GM21825 (cell line): ENCODE results near the gene DICER1.
"Not testable (repeated sequence)": the region's sequence is repeated elsewhere in the genome, so short reads cannot be mapped to it uniquely, and the experiment has no call there.

Experiments used
- ATAC-seq: cut with Tn5 transposase; IDR thresholded peaks from one replicate; pipeline ENCODE4 v1.9.1; 2021; ENCODE audit warnings: mild to moderate bottlenecking, moderate library complexity; ENCODE audit not compliant: unreplicated experiment

DICER1 gene

DNA sequence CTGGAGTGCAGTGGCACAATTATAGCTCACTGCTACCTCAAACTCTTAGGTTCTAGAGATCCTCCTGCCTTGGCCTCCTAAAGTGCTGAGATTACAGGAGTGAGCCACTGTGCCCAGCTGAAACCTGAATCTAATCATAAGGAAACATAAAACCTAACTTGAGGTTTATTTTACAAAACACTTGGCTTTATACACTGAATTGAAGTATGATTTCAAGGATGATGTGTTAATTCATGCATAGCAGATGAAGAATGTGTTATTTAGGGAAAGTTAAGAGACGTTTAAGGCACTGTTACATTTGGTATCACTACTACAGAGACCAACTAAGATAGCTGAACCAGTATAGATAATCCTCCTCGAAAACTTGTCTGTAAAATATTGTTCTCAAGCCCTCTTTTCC is 6.4 kb downstream of the DICER1 start:
- ATAC-seq, result no peak

DNA sequence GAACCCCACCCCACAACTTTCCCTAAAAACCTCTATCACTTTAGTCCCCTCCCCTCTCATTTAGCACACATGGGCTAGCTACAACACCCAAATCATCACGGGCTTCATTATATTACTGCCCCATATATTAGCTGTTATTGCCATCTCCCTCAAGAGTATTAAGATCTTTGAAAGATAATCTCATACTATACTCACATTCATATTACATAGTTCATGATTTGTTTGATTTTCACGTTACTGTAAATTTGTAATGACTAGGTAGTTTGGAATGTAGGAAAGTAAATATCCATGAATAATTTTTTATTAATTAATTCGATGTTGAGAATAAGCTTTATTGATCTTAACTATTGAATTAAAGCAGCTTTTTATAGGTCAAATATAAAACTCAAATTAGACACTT is 7.9 kb downstream of the DICER1 start:
- no peak for ATAC-seq

DNA sequence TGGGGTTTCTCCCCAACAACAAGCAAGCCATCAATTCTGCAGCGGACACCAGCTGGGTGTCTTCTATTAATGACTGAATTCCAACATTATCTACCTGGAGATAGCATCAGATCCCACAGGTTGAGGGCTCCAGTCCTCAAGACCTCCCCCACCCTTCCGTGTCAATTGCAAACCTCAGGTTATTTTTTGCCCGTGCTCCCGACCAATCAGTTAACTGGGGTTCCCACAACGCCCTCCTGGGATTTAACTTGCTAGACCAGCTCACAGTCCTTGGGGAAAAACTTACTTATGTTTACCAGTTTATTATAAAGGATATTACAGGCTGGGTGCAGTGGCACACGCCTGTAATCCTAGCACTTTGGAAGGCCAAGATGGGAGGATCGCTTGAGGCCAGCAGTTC is 9.7 kb downstream of the DICER1 start:
- ATAC-seq, result no peak

DNA sequence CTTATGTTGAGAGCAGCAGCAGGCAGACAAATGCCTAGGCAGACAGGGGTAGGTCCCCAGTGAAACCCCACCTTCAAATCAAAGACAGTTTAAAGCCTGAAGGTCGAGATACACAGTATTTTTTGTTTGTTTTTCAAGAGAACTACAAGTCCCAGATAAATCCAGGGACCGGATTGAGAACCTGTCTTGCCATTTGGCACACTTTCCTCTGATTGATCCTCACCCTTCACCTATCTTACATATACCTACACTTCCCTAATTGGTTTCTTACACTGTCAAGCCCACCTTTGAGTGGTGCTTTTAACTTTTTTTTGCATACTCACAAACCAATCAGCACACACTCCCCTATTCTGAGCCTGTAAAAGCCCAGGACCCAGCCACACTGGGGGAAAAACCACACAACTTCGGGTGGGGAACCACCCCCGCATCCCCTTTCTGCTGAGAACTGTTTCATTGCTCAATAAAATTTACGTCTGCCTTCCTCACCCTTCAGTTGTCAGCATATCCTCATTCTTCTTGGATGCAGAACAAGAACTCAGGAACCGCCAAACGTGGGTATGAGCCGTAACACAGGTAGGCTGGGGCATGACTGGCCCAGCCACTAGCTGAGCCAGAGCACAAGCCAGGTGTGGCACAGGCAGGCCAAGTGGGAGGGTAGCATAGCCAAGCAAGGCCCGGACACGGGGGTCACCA is 11.1 kb downstream of the DICER1 start:
- no peak for ATAC-seq

DNA sequence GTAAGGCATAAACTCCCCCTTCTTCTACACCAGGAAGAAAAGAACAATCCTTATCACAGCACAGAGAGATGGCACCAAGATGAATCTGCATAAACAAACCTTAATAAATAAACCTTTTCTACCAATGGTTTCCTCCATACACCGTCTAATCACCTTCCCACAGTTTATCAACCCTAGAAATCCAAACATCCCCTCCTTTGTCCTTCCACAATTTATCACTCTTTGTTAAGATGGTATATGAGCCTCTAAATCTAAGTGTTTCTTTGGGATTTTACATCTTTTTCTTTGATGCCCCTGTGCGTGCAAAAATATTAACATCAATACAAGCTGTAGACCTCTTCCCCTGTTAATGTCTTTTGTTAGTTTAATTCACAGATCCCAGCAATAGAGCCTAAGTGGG is 12.5 kb downstream of the DICER1 start:
- no peak for ATAC-seq

DNA sequence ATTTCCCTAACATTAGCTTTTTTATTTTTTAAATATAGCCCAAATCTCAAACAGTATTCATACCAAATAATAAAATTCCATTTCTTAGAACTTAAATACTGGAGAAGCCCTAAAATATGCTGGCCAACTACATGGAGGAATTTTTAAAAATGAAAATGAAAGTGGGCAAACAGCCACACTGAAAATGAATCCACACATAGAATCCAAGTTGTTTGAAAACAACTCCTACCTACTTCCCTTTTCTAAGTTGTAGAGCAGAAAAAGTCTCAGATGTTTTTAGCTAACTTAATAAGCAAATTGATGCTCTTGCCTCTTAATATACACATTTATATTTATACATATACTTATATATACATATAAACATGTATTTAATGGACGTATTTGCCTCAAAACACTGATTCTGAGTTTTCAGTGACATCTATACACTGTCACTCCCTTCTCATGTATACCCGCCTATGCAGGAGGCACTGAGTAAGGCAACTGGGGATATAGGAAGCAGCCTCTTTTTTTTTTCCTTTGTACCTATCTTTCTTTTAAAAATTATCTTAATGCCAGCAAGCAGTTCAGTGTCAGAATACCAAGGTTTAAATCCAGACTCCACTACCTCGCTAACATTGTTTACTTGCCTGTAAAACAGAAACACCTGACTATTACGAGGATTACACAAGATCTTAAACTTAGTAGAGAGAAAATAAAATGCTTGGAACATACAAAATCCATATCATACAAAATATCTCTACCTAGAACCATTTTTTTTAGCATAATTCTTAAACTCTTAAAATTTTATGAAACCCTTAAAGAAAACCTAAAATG is 13.3 kb downstream of the DICER1 start:
- no peak for ATAC-seq

DNA sequence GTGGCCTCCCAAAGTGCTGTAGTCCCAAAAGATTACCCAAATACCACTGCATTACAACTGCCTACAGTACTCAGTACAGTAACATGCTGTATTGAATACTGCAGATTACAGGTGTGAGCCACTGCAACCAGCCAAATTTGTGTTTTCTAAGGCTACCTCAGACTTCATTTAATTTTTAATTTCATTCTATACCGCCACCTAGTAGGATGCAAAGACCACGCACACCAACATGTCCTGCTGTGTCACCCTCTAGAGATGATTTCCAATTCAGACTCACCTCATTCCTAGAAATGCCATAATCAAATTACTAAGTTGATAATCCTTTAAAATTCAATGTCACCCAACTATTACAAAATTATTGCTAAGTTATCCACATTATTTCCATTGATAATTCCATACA is 15.1 kb downstream of the DICER1 start:
- ATAC-seq, result no peak

DNA sequence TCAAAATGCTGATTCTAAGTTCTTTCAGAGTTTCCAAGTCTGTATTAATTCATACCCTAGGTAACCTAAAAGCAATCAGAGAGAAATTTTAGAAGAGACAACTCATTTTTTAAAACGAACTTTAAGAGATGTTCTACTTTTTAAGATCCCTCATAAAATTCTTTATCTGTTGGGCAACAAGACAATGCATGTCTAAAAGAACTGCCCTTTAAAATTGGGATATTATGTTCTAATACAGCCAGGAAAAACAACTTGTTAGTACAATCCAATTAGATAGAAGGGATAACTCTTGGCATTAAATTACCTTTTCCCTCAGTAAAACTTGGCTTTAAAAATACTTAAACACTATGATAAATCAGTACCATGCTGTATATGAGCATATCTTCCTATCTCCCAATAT is 15.6 kb downstream of the DICER1 start:
- no peak for ATAC-seq

DNA sequence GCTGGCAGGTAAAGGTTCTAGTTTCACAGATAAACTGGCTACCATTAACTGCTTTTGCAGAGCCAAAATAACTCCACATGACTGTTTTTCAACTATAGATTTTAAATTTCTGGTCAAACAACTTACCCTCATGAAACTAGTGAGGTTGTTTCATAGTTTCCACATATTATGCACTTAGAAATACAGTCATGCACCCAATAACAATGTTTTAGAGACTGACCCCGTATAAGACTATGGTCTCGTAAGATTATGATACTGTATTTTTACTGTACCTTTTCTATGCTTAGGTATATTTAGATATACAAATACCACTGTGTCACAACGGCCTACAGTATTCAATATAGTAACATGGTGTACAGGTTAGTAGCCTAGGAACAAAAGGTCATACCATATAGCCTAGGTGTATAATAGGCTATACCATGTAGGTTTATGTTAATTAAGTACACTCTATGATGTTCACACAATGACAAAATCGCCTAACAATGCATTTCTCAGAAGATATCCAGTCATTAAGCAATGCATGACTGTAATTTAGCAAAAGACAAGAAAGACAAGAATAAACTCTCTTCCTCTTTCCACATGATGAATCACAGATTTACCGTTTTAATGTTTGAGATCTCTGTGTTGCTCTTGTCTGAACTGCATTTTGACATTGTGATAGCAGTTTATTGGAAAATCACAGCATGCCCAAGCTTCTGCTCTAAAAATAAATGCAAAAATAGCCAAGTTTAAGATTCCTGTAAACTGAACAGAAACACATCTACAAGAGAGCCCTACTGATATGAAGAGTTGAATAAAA is 17.1 kb downstream of the DICER1 start:
- ATAC-seq, result no peak

DNA sequence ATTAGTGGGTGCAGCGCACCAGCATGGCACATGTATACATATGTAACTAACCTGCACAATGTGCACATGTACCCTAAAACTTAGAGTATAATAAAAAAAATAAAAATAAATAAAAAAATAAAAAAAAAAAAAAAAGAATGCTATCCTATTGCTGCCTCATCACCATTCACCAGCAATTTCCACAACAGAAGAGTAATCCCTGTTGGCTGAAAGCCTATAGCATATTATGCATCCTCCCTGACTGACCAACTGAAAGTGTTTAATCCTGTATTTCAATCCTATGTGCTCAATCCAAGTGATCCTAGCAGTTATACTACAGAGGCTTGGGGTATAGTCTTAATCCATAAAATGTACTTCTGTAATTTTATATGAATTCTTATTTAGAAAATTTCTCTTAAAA is 18.5 kb downstream of the DICER1 start:
- ATAC-seq, result no peak

DNA sequence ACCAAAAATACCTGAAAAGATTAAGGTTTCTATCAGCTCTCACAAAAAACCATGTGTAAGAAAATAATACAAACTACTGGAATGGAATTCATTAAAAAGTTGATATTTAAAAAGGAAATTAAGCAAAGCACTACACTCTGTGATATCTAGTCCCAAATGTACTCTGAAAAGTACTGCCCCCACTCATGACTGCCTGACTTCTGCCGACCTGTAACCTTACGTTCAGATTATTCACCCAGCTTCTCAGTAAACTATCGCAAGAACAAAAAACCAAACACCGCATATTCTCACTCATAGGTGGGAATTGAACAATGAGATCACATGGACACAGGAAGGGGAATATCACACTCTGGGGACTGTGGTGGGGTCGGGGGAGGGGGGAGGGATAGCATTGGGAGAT is 18.9 kb downstream of the DICER1 start:
- not testable (repeated sequence) for ATAC-seq

DNA sequence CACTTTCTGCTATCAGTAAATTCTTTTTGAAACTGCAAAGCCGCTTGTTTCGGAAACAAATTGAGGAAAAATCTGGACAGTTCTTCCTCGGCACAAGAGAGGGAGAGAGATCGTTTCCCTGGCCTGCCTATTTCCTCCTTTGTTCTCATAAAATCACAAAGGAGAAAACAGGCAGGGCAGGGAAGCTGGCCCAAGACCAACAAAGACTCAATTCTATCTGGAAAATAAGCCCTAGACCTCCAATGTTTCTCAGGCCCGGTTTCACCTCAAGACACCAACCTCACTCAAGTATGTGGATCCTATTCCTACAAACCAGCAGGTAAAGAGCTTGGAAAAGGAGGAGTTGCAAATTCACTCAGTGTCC is 19.5 kb downstream of the DICER1 start:
- no peak for ATAC-seq

DNA sequence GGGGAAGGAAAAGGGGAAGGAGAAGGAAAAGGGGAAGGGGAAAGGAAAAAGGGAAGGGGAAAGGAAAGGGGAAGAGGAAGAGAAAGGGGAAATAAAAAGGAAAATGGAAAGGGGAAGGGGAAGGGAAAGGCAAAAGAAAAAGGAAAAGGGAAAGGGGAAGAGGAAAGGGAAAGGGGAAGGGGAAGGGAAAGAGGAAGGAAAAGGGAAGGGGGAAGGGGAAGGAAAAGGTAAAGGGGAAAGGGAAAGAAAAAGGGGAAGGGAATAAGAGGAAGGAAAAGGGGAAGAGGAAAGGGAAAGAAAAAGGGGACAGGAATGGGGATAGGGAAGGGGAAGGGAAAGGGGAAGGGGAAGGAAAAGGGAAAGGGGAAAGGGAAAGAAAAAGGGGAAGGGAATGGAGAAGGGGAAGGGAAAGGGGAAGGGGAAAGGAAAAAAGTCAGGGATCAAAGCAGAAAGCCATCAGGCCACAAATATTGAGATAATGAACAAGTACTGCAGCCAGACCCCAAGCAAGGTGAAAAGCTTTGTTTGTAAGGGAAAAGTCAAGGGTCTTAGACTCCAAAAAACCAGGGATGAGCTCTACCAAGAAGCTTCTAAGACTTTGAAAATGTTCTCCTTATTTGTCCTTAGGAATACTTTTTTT is 20.0 kb downstream of the DICER1 start:
- ATAC-seq, result no peak

DNA sequence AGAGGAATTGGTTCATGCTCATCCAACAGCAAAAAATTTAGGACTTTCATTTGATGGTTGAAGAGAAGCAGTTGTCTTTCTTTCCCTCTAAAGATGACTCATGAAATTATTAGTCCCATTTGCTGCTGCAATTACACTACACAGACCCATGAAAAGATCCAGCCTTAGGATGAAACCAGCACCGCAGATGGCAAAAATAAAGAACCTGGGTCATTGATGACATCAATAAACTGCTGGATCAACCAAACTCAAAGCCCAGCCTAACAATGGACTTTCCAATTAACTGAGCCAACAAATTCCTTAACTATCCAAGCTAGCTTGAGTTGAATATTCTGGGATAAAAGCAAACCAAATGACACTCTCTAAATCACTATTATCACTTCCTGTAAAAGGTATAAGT is 20.7 kb downstream of the DICER1 start:
- no peak for ATAC-seq

DNA sequence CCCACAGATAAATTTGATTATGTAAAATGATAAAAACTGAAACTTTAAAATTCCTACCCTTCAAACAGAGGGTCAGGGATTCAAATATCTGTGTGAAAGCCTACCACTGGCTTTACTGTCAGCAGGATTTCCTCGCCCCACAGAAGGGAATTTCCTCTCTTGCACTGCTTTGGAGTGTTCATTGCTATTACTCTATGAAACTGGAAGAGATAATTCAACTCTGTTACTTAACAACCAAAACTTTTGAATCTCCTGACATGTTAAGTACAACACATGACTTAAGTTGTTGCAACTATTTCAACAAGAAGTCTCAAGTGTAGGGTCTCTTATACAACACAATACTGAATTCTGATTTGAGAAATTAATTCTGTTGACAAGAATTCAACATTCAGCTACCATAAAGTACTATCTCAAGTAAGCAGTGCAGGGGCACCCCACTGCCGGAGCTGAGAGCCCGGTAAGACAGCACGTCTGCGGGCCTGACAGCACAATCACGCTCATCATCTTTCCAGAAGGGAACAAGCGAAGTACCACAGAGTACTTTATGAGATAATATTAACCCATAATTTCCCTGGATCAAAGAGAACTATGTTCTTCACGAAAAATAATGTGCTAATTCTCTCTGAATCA is 22.9 kb downstream of the DICER1 start:
- ATAC-seq, result peak; percentile 48

DNA sequence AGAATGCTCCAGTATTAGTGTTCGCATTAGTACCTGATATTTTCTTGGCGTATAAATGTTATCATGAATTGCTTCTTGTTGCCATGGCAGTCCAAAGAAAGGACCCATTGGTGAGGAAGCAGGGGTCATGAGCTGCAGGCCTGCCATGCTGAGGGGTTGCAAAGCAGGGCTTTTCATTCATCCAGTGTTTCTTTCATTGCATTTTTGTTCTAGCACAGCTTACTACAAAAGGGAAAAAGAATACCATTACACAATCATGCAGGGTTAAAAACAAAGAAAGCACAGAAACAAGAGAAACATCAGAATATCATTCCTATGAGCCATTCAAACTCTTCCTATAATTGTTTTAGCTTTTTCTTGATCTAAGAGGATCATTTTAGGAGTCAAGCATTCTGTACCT is 24.0 kb downstream of the DICER1 start:
- no peak for ATAC-seq

DNA sequence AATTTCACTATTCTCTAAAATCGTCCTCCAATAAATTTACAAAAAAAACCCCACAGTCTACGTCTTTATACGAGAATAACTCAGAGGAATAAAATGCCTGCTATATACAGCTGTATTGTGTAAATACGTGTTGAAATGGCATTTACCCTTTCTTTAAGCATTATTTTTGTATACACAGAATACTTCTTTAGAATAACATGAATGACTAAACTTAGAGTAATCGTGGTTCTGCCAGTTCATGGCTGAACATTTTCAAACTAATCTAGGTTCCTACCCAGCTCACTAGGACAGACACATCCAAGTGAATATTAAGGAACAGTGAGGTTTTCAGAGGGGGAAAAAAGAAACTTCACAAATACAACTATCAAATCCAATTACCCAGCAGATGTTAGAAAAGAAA is 24.6 kb downstream of the DICER1 start:
- ATAC-seq, result no peak

DNA sequence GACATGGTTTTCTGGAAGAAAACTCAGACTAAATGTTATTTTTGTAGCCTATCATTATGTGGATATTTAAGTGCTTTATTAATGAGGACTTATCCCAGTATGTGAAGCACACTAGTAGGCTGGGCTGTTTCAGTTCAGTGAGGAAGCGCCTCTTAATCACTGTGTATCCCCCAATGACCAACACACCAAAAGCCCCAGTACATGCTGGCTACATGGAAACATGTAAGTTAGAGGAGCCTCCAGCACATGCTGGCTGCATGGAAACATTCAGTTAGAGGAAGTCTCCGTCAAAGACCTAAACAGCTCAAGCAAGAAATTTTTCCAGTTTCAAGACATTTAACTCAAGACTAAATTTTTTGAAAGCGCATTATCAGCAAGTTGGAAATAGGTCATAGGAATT is 26.8 kb downstream of the DICER1 start:
- no peak for ATAC-seq

DNA sequence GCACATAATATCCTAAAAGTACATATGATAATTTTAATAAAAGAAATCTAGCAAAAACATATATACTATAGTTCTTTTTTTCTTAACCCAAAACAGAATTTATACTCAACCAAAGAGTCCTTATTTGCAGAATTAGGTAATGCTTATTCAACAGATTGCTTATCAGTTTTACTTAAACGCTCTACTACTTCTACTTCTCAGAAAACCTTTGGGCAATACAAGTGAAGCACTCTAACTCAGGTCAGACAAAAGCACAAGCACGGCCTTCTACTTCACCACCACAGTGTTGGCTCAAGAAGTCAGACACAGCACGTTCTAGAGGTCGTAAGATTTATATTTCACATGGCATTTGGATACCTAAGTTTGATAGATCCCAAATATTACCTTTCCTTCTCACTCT is 29.2 kb downstream of the DICER1 start:
- no peak for ATAC-seq

DNA sequence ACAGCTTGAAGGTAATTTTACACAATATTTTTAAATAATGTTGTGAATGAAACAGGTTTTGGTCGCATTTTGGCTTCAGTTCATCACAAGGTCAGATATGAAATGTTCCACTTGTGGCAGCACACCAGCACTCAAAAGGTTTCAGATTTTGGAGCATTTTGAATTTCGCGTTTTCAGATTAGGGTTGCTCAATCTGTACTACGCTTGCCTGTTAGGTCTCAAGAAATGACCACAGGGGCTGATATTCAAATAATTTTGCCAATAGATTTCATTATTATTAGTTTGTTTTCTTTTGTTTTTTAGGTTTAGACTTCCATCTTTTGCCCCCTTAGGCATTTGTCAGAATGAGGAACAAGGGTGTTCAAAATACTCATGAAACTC is 29.8 kb downstream of the DICER1 start:
- ATAC-seq, result no peak

DNA sequence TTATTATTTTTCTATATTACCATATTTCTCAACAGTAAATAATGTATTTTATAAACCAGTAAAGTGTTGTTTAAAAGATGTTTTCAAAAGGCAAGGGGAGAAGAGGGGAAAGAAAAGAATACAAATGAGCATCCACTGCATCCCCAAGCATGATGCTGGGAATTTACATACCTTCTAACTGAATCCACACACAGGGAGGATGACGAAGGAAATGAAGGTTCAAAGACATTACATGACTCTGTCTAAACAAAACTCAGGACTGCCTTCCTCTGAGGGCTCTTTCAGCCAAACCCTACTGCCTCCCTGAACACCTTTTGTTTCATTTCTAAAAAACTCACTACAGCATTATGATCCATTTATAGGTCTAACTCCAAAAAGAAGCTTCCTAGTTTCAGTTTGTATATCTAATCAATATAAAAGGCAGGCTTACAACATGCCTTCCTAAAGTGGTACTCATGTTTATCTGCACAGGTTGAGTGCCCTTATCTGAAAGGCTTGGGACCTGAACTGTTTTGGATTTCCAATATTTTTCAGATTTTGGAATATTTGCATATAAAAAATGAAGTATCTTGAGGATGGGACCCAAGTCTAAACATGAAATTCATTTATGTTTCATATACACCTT is 30.3 kb downstream of the DICER1 start:
- no peak for ATAC-seq
